NCI-H1930 (cell line): Measurements from ENCODE around the gene LPIN1.
A peak's percentile ranks its signal among the peaks of the same experiment; 100 is the strongest.
"Not testable (repeated sequence)": the region's sequence is repeated elsewhere in the genome, so short reads cannot be mapped to it uniquely, and the experiment has no call there.

Source experiments
- DNase-seq, 2 experiments: peaks; one replicate each; lab custom pipeline; 2025; lab: John Stamatoyannopoulos, UW

The LPIN1 gene

GRCh38 chr2:11810237-11810977, 64.0 kb downstream of the LPIN1 start:
- no peak for DNase-seq

- no peak for DNase-seq
These were observed 64.7 kb downstream of the LPIN1 start for GRCh38 chr2:11811036-11811654.

GRCh38 chr2:11812466-11813248, 66.2 kb downstream of the LPIN1 start:
- no peak for DNase-seq

GRCh38 chr2:11813345-11813744, 66.9 kb downstream of the LPIN1 start:
- DNase-seq = not testable (repeated sequence)

- DNase-seq = no peak
These were observed 67.5 kb downstream of the LPIN1 start for GRCh38 chr2:11813951-11814350.

- no peak for DNase-seq
These were observed 68.6 kb downstream of the LPIN1 start for GRCh38 chr2:11814979-11815510.

GRCh38 chr2:11816935-11817334, 70.5 kb downstream of the LPIN1 start:
- DNase-seq = not testable (repeated sequence)

GRCh38 chr2:11819235-11819729, 72.8 kb downstream of the LPIN1 start:
- DNase-seq = no peak

GRCh38 chr2:11820650-11821049, 74.2 kb downstream of the LPIN1 start:
- no peak for DNase-seq

- no peak for DNase-seq
These were observed 75.3 kb downstream of the LPIN1 start for GRCh38 chr2:11821705-11822104.

- not testable (repeated sequence) for DNase-seq
These were observed 75.9 kb downstream of the LPIN1 start for GRCh38 chr2:11822359-11822745.

GRCh38 chr2:11822746-11823451, 76.5 kb downstream of the LPIN1 start:
- no peak for DNase-seq

GRCh38 chr2:11824901-11825828, 78.7 kb downstream of the LPIN1 start:
- DNase-seq = no peak

GRCh38 chr2:11827547-11827946, 81.1 kb downstream of the LPIN1 start:
- no peak for DNase-seq

- DNase-seq = no peak
These were observed 82.5 kb downstream of the LPIN1 start for GRCh38 chr2:11828933-11829323.

GRCh38 chr2:11829324-11829946, 83.0 kb downstream of the LPIN1 start:
- peak in 1 of 2 experiments; percentile 27 for DNase-seq

GRCh38 chr2:11829947-11830707, 83.7 kb downstream of the LPIN1 start:
- DNase-seq = peak in 1 of 2 experiments; percentile 2

- DNase-seq = no peak
These were observed 84.4 kb downstream of the LPIN1 start for GRCh38 chr2:11830708-11831301.

GRCh38 chr2:11831415-11831814, 85.0 kb downstream of the LPIN1 start:
- no peak for DNase-seq
